ENCODE data around the gene KRTAP10-2. TPM values are rescaled to one million over a fixed set of nuclear protein-coding genes. Genes with fewer than 3 reads are reported as not detected.

KRTAP10-2 gene
- total and polyA plus RNA-seq, 2 of the 4 experiments (the other 2 are of a cell fraction): not detected

GRCh38 chr21:44564886-44565598, 13.7 kb upstream of the KRTAP10-2 start:
- Histone ChIP-seq H2BK15ac (ENCODE audit: low read depth, low read length) (no peak overlapping the region), H4K91ac (ENCODE audit: insufficient read depth, low read depth, low read length) (no peak overlapping the region), H2BK20ac (ENCODE audit: low read depth, low read length) (no peak overlapping the region), H4K5ac (ENCODE audit: low read depth, low read length) (no peak overlapping the region), H3K9me1 (ENCODE audit: insufficient read depth, low read length) (no peaks in the 10 kb centered on the region), H3K36me3 (ENCODE audit: control insufficient read depth, insufficient read depth, low read length) (no peaks in the 10 kb centered on the region), H3K4me1 (ENCODE audit: control insufficient read depth, insufficient read depth, low read length) (no peaks in the 10 kb centered on the region), H4K8ac (ENCODE audit: low read depth in 2 of 2, low read length in 2 of 2) (no peak overlapping the region), H3K9ac (ENCODE audit: low read depth, low read length) (no peak overlapping the region), H2AK5ac (ENCODE audit: low read depth, low read length) (no peak overlapping the region), H3K79me1 (ENCODE audit: low read depth in 1 of 2, low read length in 2 of 2) (no peaks in the 10 kb centered on the region), H2AK9ac (replicated peaks; ENCODE audit: low read depth, low read length, poor library complexity) (no peak overlapping the region), H2BK5ac (ENCODE audit: low read depth, low read length, poor library complexity, severe bottlenecking) (no peak overlapping the region), H2BK120ac (ENCODE audit: low read depth, low read length) (no peak overlapping the region), H3K9me3 (ENCODE audit: control insufficient read depth, insufficient read depth, low read length) (no peaks in the 10 kb centered on the region), H3K14ac (replicated peaks; ENCODE audit: low read depth, low read length) (no peak overlapping the region), H3K27me3 (ENCODE audit: control insufficient read depth, insufficient read depth, low read length) (no peaks in the 10 kb centered on the region; the same call in 1 of the 2 replicates), H4K20me1 (ENCODE audit: insufficient read depth, low read length) (no peaks in the 10 kb centered on the region), H3K23ac (ENCODE audit: low read depth, low read length) (no peak overlapping the region), H3K4ac (ENCODE audit: low read depth, low read length) (no peak overlapping the region), H3K18ac (ENCODE audit: low read depth, low read length) (no peak overlapping the region), H3K27ac (ENCODE audit: insufficient read depth, low read length) (no peak overlapping the region), H3K4me3 (ENCODE audit: insufficient read depth, low read depth, low read length) (no peak overlapping the region), H2AFZ (replicated peaks; ENCODE audit: low read length, poor library complexity) (no peak overlapping the region), H3K56ac (ENCODE audit: extremely low read depth, insufficient read depth, low read length) (no peak overlapping the region), H3K4me2 (ENCODE audit: low read depth, low read length) (no peak overlapping the region)
- no CpG with 5 or more reads among the region's 1 CpG for WGBS, 2 experiments (ENCODE audit: extremely low coverage in 2 of 2, insufficient read length in 1 of 2)
- TF ChIP-seq CEBPB (IDR thresholded peaks at IDR 0.05; ENCODE audit: low read depth, low read length) (no peak), MXI1 (IDR thresholded peaks at IDR 0.05; ENCODE audit: borderline replicate concordance, low read depth, low read length) (no peak), NFE2L2 (IDR thresholded peaks at IDR 0.05; ENCODE audit: low read depth, low read length) (no peak), CHD1 (IDR thresholded peaks at IDR 0.05; ENCODE audit: low read depth, low read length) (no peak), MAFK (IDR thresholded peaks at IDR 0.05; ENCODE audit: low read depth, low read length) (no peak), SMC3 (IDR thresholded peaks at IDR 0.05; ENCODE audit: low read depth, low read length) (no peak), RAD21 (IDR thresholded peaks at IDR 0.05; ENCODE audit: low read length) (no peak), RCOR1 (IDR thresholded peaks at IDR 0.05; ENCODE audit: insufficient replicate concordance, low read length) (no peak), FOS (IDR thresholded peaks at IDR 0.05; ENCODE audit: low read depth, low read length) (no peak), BHLHE40 (IDR thresholded peaks at IDR 0.05; ENCODE audit: low read depth, low read length) (no peak), MAZ (IDR thresholded peaks at IDR 0.05; ENCODE audit: borderline replicate concordance, low read depth, low read length) (no peak), RFX5 (IDR thresholded peaks at IDR 0.05; ENCODE audit: low read depth, low read length) (no peak), POLR2A (IDR thresholded peaks at IDR 0.05; ENCODE audit: low read depth, low read length) (no peak)
- TF ChIP-seq, protein P1, sequence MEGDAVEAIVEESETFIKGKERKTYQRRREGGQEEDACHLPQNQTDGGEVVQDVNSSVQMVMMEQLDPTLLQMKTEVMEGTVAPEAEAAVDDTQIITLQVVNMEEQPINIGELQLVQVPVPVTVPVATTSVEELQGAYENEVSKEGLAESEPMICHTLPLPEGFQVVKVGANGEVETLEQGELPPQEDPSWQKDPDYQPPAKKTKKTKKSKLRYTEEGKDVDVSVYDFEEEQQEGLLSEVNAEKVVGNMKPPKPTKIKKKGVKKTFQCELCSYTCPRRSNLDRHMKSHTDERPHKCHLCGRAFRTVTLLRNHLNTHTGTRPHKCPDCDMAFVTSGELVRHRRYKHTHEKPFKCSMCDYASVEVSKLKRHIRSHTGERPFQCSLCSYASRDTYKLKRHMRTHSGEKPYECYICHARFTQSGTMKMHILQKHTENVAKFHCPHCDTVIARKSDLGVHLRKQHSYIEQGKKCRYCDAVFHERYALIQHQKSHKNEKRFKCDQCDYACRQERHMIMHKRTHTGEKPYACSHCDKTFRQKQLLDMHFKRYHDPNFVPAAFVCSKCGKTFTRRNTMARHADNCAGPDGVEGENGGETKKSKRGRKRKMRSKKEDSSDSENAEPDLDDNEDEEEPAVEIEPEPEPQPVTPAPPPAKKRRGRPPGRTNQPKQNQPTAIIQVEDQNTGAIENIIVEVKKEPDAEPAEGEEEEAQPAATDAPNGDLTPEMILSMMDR (conservative IDR thresholded peaks at IDR 0.05; ENCODE audit: low read depth, low read length): no peak
- TF ChIP-seq, protein P2, sequence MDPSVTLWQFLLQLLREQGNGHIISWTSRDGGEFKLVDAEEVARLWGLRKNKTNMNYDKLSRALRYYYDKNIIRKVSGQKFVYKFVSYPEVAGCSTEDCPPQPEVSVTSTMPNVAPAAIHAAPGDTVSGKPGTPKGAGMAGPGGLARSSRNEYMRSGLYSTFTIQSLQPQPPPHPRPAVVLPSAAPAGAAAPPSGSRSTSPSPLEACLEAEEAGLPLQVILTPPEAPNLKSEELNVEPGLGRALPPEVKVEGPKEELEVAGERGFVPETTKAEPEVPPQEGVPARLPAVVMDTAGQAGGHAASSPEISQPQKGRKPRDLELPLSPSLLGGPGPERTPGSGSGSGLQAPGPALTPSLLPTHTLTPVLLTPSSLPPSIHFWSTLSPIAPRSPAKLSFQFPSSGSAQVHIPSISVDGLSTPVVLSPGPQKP (IDR thresholded peaks at IDR 0.05; ENCODE audit: borderline replicate concordance, low read depth, low read length): no peak
- TF ChIP-seq, protein P3, sequence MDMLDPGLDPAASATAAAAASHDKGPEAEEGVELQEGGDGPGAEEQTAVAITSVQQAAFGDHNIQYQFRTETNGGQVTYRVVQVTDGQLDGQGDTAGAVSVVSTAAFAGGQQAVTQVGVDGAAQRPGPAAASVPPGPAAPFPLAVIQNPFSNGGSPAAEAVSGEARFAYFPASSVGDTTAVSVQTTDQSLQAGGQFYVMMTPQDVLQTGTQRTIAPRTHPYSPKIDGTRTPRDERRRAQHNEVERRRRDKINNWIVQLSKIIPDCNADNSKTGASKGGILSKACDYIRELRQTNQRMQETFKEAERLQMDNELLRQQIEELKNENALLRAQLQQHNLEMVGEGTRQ (IDR thresholded peaks at IDR 0.05; ENCODE audit: low read depth, low read length): no peak
- intact Hi-C loops (cut with micrococcal nuclease) (no loop called here), in situ Hi-C loops (cut with MboI; ENCODE audit: low sequenced_read_pairs) (no loop called here), dilution Hi-C loops (cut with HindIII; ENCODE audit: low sequenced_read_pairs, unreplicated experiment) (no loop called here)
- DNase-seq (no peak), ATAC-seq (ENCODE audit: low read depth) (no peak)
- ChIA-PET CTCF (no interaction called here), POLR2A (ENCODE audit: unreplicated experiment) (no interaction called here)
- BruUV-seq (replicated peaks): no TSS peak

Measured in IMR-90 (cell line).